ENCODE results near the gene UNC5A. TPM values are rescaled to one million over a fixed set of nuclear protein-coding genes. Genes with fewer than 3 reads are reported as not detected.

The UNC5A gene
- total and polyA plus RNA-seq, 3 experiments from 2014 or later = not detected

DNA sequence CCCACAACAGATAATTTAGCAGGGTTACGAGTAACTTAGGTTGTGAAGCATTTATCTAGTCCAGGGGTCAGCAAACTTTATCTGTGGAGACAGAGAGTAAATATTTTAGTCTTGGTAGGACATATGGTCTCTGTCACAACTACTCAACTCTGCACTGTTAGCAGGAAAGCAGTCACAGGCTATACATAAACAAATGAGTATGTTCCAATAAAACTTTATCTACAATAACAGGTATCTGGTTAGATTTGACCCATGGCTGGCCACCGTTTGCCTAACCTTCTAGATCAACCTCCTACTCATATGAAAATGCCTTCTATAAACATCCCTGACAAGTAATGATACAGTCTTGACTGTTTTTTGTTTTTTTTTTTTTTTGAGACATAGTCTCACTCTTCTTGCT, 101.8 kb downstream of the UNC5A start:
- Mint-ChIP-seq H3K9me3 (no peaks in the 10 kb centered on the region), H3K4me1 (peaks cover 5 to 11% (median 10%) of the 10 kb centered on the region in 3 donors), H3K36me3 (peaks cover 0 to 80% (median 27%) of the 10 kb centered on the region in 3 donors), H3K4me3 (no peak overlapping the region), H3K27me3 (no peaks in the 10 kb centered on the region), H3K27ac (no peak overlapping the region)
- ChIA-PET CTCF (no interaction called here), POLR2A (no interaction called here)
- H3K4me3 ChIP-seq (ENCODE audit: low read length) = no peak overlapping the region
- no peaks in the 10 kb centered on the region for H3K27me3 ChIP-seq (ENCODE audit: insufficient read depth, low read length, poor library complexity, severe bottlenecking)
- peaks cover 18% of the 10 kb centered on the region for H3K36me3 ChIP-seq (ENCODE audit: insufficient read depth, low read length)
- H3K9me3 ChIP-seq (ENCODE audit: low read length) = no peaks in the 10 kb centered on the region
- H3K4me1 ChIP-seq (ENCODE audit: insufficient read depth, low read length) = no peaks in the 10 kb centered on the region
- H3K27ac ChIP-seq (ENCODE audit: low read depth, low read length) = no peak overlapping the region
- DNase-seq = no peak

DNA sequence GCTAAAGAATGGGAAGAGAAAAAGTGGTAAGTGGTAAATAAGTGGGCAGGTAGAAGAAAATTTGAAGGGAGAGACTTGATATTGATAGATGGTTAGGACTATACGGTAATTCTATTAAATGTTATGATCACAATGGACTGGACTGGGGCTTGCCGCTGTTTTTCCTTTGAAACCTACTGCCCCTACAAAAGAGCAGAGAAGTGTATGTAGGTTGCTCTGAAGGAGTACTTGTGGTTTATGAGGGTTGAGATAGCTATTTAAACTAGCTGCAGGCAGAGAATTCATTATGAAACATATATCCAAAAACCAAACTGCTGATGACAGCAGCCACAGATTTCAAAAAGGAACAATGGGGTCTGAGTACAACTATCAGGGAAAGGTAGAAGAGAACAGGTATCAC, 105.5 kb downstream of the UNC5A start:
- peaks cover 10 to 18% (median 15%) of the 10 kb centered on the region in 3 donors for H3K4me1 Mint-ChIP-seq
- H3K36me3 Mint-ChIP-seq = peaks cover 0 to 66% (median 17%) of the 10 kb centered on the region in 3 donors
- no peaks in the 10 kb centered on the region for H3K9me3 Mint-ChIP-seq
- no peak overlapping the region for H3K27ac ChIP-seq (ENCODE audit: low read depth, low read length)
- no peaks in the 10 kb centered on the region for H3K27me3 Mint-ChIP-seq
- H3K27me3 ChIP-seq (ENCODE audit: insufficient read depth, low read length, poor library complexity, severe bottlenecking) = no peaks in the 10 kb centered on the region
- no peaks in the 10 kb centered on the region for H3K4me1 ChIP-seq (ENCODE audit: insufficient read depth, low read length)
- no peak for DNase-seq
- ChIA-PET POLR2A (no interaction called here), CTCF (no interaction called here)
- H3K36me3 ChIP-seq (ENCODE audit: insufficient read depth, low read length) = peaks cover 16% of the 10 kb centered on the region
- H3K4me3 Mint-ChIP-seq = no peak overlapping the region
- H3K27ac Mint-ChIP-seq = peak overlapping the region in 4 of 8 donors; percentile 3 to 47 (median 13)
- H3K9me3 ChIP-seq (ENCODE audit: low read length) = no peaks in the 10 kb centered on the region
- H3K4me3 ChIP-seq (ENCODE audit: low read length) = no peak overlapping the region

GRCh38 chr5:176916337-176916736, 106.0 kb downstream of the UNC5A start:
- Mint-ChIP-seq H3K27me3 (no peaks in the 10 kb centered on the region), H3K36me3 (peaks cover 0 to 67% (median 19%) of the 10 kb centered on the region in 3 donors), H3K9me3 (no peaks in the 10 kb centered on the region), H3K27ac (peak overlapping the region in 1 of 8 donors; percentile 22), H3K4me1 (peaks cover 10 to 22% (median 17%) of the 10 kb centered on the region in 3 donors), H3K4me3 (no peak overlapping the region)
- H3K4me3 ChIP-seq (ENCODE audit: low read length) = no peak overlapping the region
- DNase-seq = no peak
- no peaks in the 10 kb centered on the region for H3K4me1 ChIP-seq (ENCODE audit: insufficient read depth, low read length)
- no peaks in the 10 kb centered on the region for H3K9me3 ChIP-seq (ENCODE audit: low read length)
- H3K27me3 ChIP-seq (ENCODE audit: insufficient read depth, low read length, poor library complexity, severe bottlenecking) = no peaks in the 10 kb centered on the region
- POLR2A ChIA-PET = no interaction called here
- H3K36me3 ChIP-seq (ENCODE audit: insufficient read depth, low read length) = peaks cover 16% of the 10 kb centered on the region
- CTCF ChIA-PET = no interaction called here
- H3K27ac ChIP-seq (ENCODE audit: low read depth, low read length) = no peak overlapping the region

DNA sequence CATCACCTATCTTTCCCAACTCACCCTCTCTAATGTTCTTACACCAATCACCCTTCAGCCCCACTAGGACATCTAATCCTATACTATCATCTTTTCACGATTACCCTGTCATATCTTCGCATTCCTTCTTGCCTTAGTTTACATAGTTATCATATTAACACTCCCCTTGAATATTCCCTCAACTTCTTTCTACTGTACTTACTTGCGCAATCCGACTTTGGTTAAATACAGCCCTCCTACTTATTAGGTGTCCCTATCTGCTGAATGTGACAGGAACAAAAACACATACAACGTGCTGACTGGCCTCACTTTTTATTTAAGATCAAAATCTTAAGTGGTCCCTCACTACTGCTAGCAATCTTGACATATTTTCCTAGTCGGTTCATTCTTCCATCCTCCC, 108.3 kb downstream of the UNC5A start:
- H3K9me3 Mint-ChIP-seq = no peaks in the 10 kb centered on the region
- POLR2A ChIA-PET = no interaction called here

GRCh38 chr5:176921714-176922113, 111.4 kb downstream of the UNC5A start:
- Mint-ChIP-seq H3K4me3 (no peak overlapping the region), H3K4me1 (peaks cover 11 to 28% (median 19%) of the 10 kb centered on the region in 3 donors), H3K27ac (peak overlapping the region in 3 of 8 donors; percentile 18 to 36 (median 31)), H3K9me3 (no peaks in the 10 kb centered on the region), H3K27me3 (no peaks in the 10 kb centered on the region), H3K36me3 (peaks cover 3 to 56% (median 15%) of the 10 kb centered on the region in 3 donors)
- H3K27ac ChIP-seq (ENCODE audit: low read depth, low read length) = no peak overlapping the region
- no peak overlapping the region for H3K4me3 ChIP-seq (ENCODE audit: low read length)
- no peaks in the 10 kb centered on the region for H3K9me3 ChIP-seq (ENCODE audit: low read length)
- no peaks in the 10 kb centered on the region for H3K4me1 ChIP-seq (ENCODE audit: insufficient read depth, low read length)
- no peaks in the 10 kb centered on the region for H3K27me3 ChIP-seq (ENCODE audit: insufficient read depth, low read length, poor library complexity, severe bottlenecking)
- ChIA-PET CTCF (no interaction called here), POLR2A (interaction anchor here (0.8 kb wide), 1 partner anchor 11 kb away, joined by 3 read pairs; no protein-coding TSS in a partner anchor)
- no peak for DNase-seq
- H3K36me3 ChIP-seq (ENCODE audit: insufficient read depth, low read length) = peaks cover 8% of the 10 kb centered on the region

More for the DNA sequence above, 108.3 kb downstream of the UNC5A start:
- Mint-ChIP-seq H3K4me1 (peaks cover 10 to 25% (median 22%) of the 10 kb centered on the region in 3 donors), H3K4me3 (no peak overlapping the region), H3K36me3 (peaks cover 0 to 63% (median 19%) of the 10 kb centered on the region in 3 donors), H3K27ac (peak overlapping the region in 1 of 8 donors; percentile 14), H3K27me3 (no peaks in the 10 kb centered on the region)
- Histone ChIP-seq H3K4me1 (ENCODE audit: insufficient read depth, low read length) (no peaks in the 10 kb centered on the region), H3K27ac (ENCODE audit: low read depth, low read length) (no peak overlapping the region), H3K9me3 (ENCODE audit: low read length) (no peaks in the 10 kb centered on the region), H3K27me3 (ENCODE audit: insufficient read depth, low read length, poor library complexity, severe bottlenecking) (no peaks in the 10 kb centered on the region), H3K4me3 (ENCODE audit: low read length) (no peak overlapping the region), H3K36me3 (ENCODE audit: insufficient read depth, low read length) (peaks cover 8% of the 10 kb centered on the region)
- CTCF ChIA-PET = no interaction called here
- DNase-seq = no peak

DNA sequence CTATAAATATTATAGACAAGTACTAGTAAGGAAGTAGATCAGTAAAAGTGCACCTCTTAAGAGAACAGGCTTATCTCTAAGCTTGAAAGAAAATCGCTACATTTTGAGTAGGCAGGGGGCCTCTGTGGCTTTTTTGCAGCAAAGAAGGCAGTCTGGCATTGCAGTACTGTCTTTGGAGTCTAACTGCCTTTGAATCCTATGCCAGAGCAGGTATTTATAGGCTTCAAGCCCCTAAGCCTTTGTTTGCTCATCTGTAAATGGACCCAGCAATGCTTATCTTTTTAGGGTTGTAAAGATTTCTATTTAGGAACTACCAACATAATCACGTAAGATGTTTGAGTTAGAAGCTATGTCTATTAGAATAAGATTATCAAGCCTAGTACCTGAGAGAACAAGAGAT, 112.5 kb downstream of the UNC5A start:
- no peaks in the 10 kb centered on the region for H3K27me3 ChIP-seq (ENCODE audit: insufficient read depth, low read length, poor library complexity, severe bottlenecking)
- no peak overlapping the region for H3K27ac ChIP-seq (ENCODE audit: low read depth, low read length)
- H3K4me3 Mint-ChIP-seq = no peak overlapping the region
- ChIA-PET POLR2A (no interaction called here), CTCF (no interaction called here)
- no peaks in the 10 kb centered on the region for H3K4me1 ChIP-seq (ENCODE audit: insufficient read depth, low read length)
- peaks cover 8% of the 10 kb centered on the region for H3K36me3 ChIP-seq (ENCODE audit: insufficient read depth, low read length)
- DNase-seq = no peak
- H3K27ac Mint-ChIP-seq = peak overlapping the region in 1 of 8 donors; percentile 42
- H3K36me3 Mint-ChIP-seq = peaks cover 3 to 54% (median 15%) of the 10 kb centered on the region in 3 donors
- H3K4me1 Mint-ChIP-seq = peaks cover 8 to 25% (median 19%) of the 10 kb centered on the region in 3 donors
- H3K9me3 Mint-ChIP-seq = no peaks in the 10 kb centered on the region
- H3K27me3 Mint-ChIP-seq = no peaks in the 10 kb centered on the region
- H3K4me3 ChIP-seq (ENCODE audit: low read length) = no peak overlapping the region
- no peaks in the 10 kb centered on the region for H3K9me3 ChIP-seq (ENCODE audit: low read length)

GRCh38 chr5:176927562-176927961, 117.2 kb downstream of the UNC5A start:
- H3K4me3 Mint-ChIP-seq = no peak overlapping the region
- H3K4me3 ChIP-seq (ENCODE audit: low read length) = no peak overlapping the region
- peaks cover 20 to 26% (median 22%) of the 10 kb centered on the region in 3 donors for H3K4me1 Mint-ChIP-seq
- H3K36me3 ChIP-seq (ENCODE audit: insufficient read depth, low read length) = no peaks in the 10 kb centered on the region
- ChIA-PET POLR2A (no interaction called here), CTCF (interaction anchor here (2.5 kb wide), 1 partner anchor 267 kb away, joined by 6 read pairs; no protein-coding TSS in a partner anchor)
- no peaks in the 10 kb centered on the region for H3K27me3 Mint-ChIP-seq
- H3K9me3 ChIP-seq (ENCODE audit: low read length) = no peaks in the 10 kb centered on the region
- H3K4me1 ChIP-seq (ENCODE audit: insufficient read depth, low read length) = no peaks in the 10 kb centered on the region
- H3K9me3 Mint-ChIP-seq = no peaks in the 10 kb centered on the region
- peaks cover 3 to 49% (median 15%) of the 10 kb centered on the region in 3 donors for H3K36me3 Mint-ChIP-seq
- H3K27ac ChIP-seq (ENCODE audit: low read depth, low read length) = no peak overlapping the region
- no peak for DNase-seq
- H3K27me3 ChIP-seq (ENCODE audit: insufficient read depth, low read length, poor library complexity, severe bottlenecking) = no peaks in the 10 kb centered on the region
- no peak overlapping the region for H3K27ac Mint-ChIP-seq

DNA sequence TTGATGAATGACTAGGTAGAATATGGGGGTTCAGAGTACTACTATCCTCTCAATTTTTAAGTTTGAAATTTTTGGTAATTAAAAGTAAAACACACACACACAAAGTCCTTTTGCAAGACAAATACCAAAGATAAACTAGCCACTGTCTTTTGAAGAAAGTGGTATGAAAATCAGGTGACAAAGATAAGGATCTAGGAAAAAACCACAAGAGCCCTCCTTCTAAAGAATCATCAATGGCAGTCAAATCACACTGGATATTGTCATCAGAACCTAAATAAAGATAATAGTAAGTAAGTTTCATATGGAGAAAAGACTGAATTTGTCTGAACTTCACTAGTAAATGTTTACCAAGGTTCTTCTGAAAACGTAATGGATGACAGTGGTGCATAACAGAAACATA, 119.3 kb downstream of the UNC5A start:
- Mint-ChIP-seq H3K4me1 (peaks cover 14 to 26% (median 20%) of the 10 kb centered on the region in 3 donors), H3K36me3 (peaks cover 3 to 55% (median 16%) of the 10 kb centered on the region in 3 donors), H3K27me3 (no peaks in the 10 kb centered on the region), H3K27ac (peak overlapping the region in 1 of 8 donors; percentile 20), H3K9me3 (no peaks in the 10 kb centered on the region), H3K4me3 (no peak overlapping the region)
- DNase-seq = no peak
- Histone ChIP-seq H3K4me3 (ENCODE audit: low read length) (no peak overlapping the region), H3K36me3 (ENCODE audit: insufficient read depth, low read length) (no peaks in the 10 kb centered on the region), H3K4me1 (ENCODE audit: insufficient read depth, low read length) (no peaks in the 10 kb centered on the region), H3K27ac (ENCODE audit: low read depth, low read length) (no peak overlapping the region), H3K9me3 (ENCODE audit: low read length) (no peaks in the 10 kb centered on the region), H3K27me3 (ENCODE audit: insufficient read depth, low read length, poor library complexity, severe bottlenecking) (no peaks in the 10 kb centered on the region)
- ChIA-PET POLR2A (no interaction called here), CTCF (no interaction called here)

All from CD8-positive, alpha-beta memory T cell (primary cell).